Activated CD4-positive, alpha-beta T cell treated with anti-CD3 and anti-CD28 coated beads, Interleukin-2, amount 10 ng/mL, durations not matched to agents 7 days and 5 days (primary cell): Measurements from ENCODE around the gene BRWD1. TPM values are rescaled to one million over a fixed set of nuclear protein-coding genes. Genes with fewer than 3 reads are reported as not detected.
"Not testable (repeated sequence)": the region's sequence is repeated elsewhere in the genome, so short reads cannot be mapped to it uniquely, and the experiment has no call there.

Experiments
- CTCF ChIA-PET: fragments of 350-600 bp; sonication (Branson Sonifier 250); formaldehyde crosslinking; loops from one replicate; lab custom pipeline; 2021; ENCODE audit warnings: antibody characterized with exemption; lab: Charles Lee
- POLR2A ChIA-PET: fragments of 350-600 bp; sonication (Branson Sonifier 250); formaldehyde crosslinking; loops from one replicate; lab custom pipeline; 2021; ENCODE audit warnings: antibody characterized with exemption; lab: Charles Lee
- DNase-seq: peaks from one replicate; pipeline ENCODE4 v3.0.0-alpha.2; 2020
- H3K27ac Mint-ChIP-seq: one replicate; pipeline ENCODE4 v1.8.0; 2021; ENCODE audit warnings: mild to moderate bottlenecking, moderate library complexity, mixed read lengths
- H3K27me3 Mint-ChIP-seq: one replicate; pipeline ENCODE4 v1.8.0; 2021; ENCODE audit warnings: mixed read lengths
- H3K36me3 Mint-ChIP-seq: one replicate; pipeline ENCODE4 v1.8.0; 2021; ENCODE audit warnings: low read depth, mixed read lengths
- H3K4me1 Mint-ChIP-seq: one replicate; pipeline ENCODE4 v1.8.0; 2021; ENCODE audit warnings: mixed read lengths
- H3K4me3 Mint-ChIP-seq: one replicate; pipeline ENCODE4 v1.8.0; 2021; ENCODE audit warnings: mild to moderate bottlenecking, moderate library complexity, mixed read lengths
- H3K9me3 Mint-ChIP-seq: one replicate; pipeline ENCODE4 v1.8.0; 2021; ENCODE audit warnings: mixed read lengths
- total RNA-seq, 2 experiments: library from RNA; stranded (reverse); gene quantifications; one replicate each; pipeline ENCODE4 v1.2.3, GENCODE V29; 2021

The BRWD1 gene
- total RNA-seq, 2 experiments from 2014 or later = 33.0 to 34.4 TPM

DNA sequence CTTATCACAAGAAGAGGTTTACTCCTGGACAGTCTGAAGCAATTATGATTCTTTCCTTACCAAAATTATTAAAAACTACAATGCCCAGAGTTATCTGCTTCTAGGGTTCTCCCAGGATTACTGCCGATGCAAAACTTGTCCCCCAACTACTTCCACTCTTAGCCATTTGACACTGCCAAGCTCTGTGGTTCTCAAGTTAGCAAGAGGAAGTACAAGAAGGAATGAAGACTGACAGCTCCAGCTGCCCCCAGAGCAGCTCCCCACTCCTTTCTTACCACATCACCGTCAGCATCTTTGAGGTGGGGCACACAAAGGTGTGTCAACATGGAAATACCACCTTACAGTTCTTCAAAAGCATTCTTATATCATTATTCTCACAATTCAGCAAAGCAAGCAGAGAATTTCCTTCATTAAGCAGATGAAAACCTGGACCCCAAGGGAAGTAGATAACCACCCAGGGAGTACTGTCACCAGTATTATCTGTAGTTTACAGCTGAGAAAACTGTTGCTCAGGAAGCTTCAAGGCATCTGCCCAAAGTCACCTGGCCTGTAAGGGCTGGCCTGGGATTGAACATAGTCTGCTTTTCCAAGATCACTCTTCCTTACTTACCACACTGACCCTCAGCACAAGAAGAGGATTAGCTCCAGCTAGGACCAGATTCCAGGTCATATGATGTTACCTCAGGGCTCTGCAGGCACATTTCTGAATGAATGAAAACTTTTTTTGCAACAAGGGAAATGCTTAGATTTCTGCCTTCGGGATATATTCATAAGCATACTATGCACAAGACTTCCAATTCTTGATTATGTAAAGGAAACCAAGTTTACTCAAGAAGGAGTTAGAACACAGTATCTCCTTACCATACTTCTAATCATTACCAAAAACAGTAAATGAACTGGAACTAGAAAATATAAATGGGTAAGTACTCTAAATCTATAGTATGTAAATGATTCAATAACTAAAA, 139.4 kb downstream of the BRWD1 start:
- Mint-ChIP-seq H3K4me1 (peaks cover 14% of the 10 kb centered on the region), H3K27ac (peak overlapping the region; percentile 50), H3K4me3 (no peak overlapping the region), H3K36me3 (peaks cover 55% of the 10 kb centered on the region), H3K9me3 (no peaks in the 10 kb centered on the region), H3K27me3 (no peaks in the 10 kb centered on the region)
- POLR2A ChIA-PET = no interaction called here
- CTCF ChIA-PET = interaction anchor here (0.7 kb wide), 1 partner anchor 10 kb away, joined by 3 read pairs; no protein-coding TSS in a partner anchor
- DNase-seq = no peak

DNA sequence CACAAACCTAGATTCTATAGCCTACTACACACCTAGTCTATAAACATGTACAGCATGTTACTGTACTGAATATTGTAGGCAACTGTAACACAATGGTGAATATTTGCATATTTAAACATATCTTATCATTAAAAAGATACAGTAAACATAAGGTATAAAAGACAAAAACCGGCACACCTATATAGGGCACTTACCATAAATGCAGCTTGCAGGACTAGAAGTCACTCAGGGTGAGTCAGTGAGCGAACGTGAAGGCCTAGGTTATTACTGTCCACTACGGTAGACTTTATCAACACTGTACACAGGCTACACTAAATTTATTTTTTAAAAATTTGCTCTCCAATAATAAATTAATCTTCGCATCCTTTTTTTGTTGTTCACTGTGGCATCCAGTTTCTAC, 143.5 kb downstream of the BRWD1 start:
- H3K9me3 Mint-ChIP-seq = peaks cover 8% of the 10 kb centered on the region
- CTCF ChIA-PET = no interaction called here
- no peak overlapping the region for H3K4me3 Mint-ChIP-seq
- no peak overlapping the region for H3K27ac Mint-ChIP-seq
- H3K36me3 Mint-ChIP-seq = peaks cover 41% of the 10 kb centered on the region
- POLR2A ChIA-PET = no interaction called here
- H3K27me3 Mint-ChIP-seq = no peaks in the 10 kb centered on the region
- H3K4me1 Mint-ChIP-seq = peaks cover 1% of the 10 kb centered on the region
- no peak for DNase-seq

GRCh38 chr21:39168800-39169199, 144.6 kb downstream of the BRWD1 start:
- ChIA-PET POLR2A (no interaction called here), CTCF (interaction anchor here (0.8 kb wide), 1 partner anchor 8 kb away, joined by 3 read pairs; no protein-coding TSS in a partner anchor)
- H3K4me3 Mint-ChIP-seq = no peak overlapping the region

GRCh38 chr21:39164523-39164922, 148.9 kb downstream of the BRWD1 start:
- DNase-seq = no peak
- H3K27me3 Mint-ChIP-seq = peaks cover 5% of the 10 kb centered on the region
- CTCF ChIA-PET = no interaction called here
- H3K4me1 Mint-ChIP-seq = no peaks in the 10 kb centered on the region
- H3K9me3 Mint-ChIP-seq = peaks cover 19% of the 10 kb centered on the region
- H3K27ac Mint-ChIP-seq = no peak overlapping the region
- POLR2A ChIA-PET = interaction anchor here (0.7 kb wide), 1 partner anchor 13 kb away, joined by 3 read pairs; no protein-coding TSS in a partner anchor
- H3K36me3 Mint-ChIP-seq = peaks cover 9% of the 10 kb centered on the region
- H3K4me3 Mint-ChIP-seq = no peak overlapping the region

More at GRCh38 chr21:39168800-39169199, 144.6 kb downstream of the BRWD1 start:
- peaks cover 14% of the 10 kb centered on the region for H3K9me3 Mint-ChIP-seq
- no peak for DNase-seq
- H3K27me3 Mint-ChIP-seq = peaks cover under 1% of the 10 kb centered on the region
- H3K36me3 Mint-ChIP-seq = peaks cover 34% of the 10 kb centered on the region
- H3K4me1 Mint-ChIP-seq = no peaks in the 10 kb centered on the region
- no peak overlapping the region for H3K27ac Mint-ChIP-seq

GRCh38 chr21:39161064-39161463, 152.4 kb downstream of the BRWD1 start:
- no peak for DNase-seq
- H3K9me3 Mint-ChIP-seq = peaks cover 19% of the 10 kb centered on the region
- ChIA-PET CTCF (no interaction called here), POLR2A (no interaction called here)
- H3K4me1 Mint-ChIP-seq = no peaks in the 10 kb centered on the region
- no peak overlapping the region for H3K4me3 Mint-ChIP-seq
- peaks cover 5% of the 10 kb centered on the region for H3K27me3 Mint-ChIP-seq
- H3K36me3 Mint-ChIP-seq = no peaks in the 10 kb centered on the region
- H3K27ac Mint-ChIP-seq = no peak overlapping the region

DNA sequence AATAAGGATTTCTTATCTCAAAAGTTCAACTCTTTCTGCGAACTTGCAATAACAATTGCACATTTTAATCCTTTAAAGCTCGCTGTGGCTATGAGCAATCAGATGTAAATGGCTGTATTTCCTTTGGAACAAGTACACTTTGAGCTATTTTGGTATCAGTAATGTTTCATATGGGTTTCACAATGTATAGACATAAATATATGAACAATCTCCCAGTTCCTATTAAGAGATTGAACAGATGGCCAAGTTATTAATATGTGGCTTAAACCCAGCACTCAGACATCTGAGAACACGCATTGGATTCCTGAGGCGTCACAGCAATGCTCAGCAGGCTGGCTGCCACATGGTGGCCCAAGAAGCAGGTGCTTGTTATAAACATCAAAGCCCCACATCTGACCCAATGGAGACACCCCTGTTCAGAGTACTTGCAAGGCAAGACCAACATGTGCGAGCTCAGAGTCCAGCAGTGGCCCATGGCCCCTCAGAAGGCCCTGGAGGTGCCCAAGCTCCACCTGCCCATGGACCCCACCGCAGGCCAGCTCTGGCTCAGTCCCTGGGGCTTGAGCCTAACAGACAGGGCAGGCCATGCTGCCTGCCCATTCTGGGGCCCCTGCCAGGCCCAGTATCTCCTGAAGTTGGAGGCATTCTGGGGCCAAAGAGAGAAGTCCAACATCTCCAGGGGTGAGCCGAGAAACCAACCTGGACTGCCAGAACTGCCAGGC, 153.9 kb downstream of the BRWD1 start:
- H3K9me3 Mint-ChIP-seq = peaks cover 8% of the 10 kb centered on the region
- H3K4me3 Mint-ChIP-seq = no peak overlapping the region
- H3K4me1 Mint-ChIP-seq = no peaks in the 10 kb centered on the region
- peaks cover 5% of the 10 kb centered on the region for H3K27me3 Mint-ChIP-seq
- DNase-seq = no peak
- ChIA-PET CTCF (no interaction called here), POLR2A (no interaction called here)
- no peak overlapping the region for H3K27ac Mint-ChIP-seq
- no peaks in the 10 kb centered on the region for H3K36me3 Mint-ChIP-seq

- H3K27me3 Mint-ChIP-seq, DNase-seq, H3K4me1 Mint-ChIP-seq, H3K9me3 Mint-ChIP-seq, H3K27ac Mint-ChIP-seq, POLR2A ChIA-PET, H3K4me3 Mint-ChIP-seq, CTCF ChIA-PET, H3K36me3 Mint-ChIP-seq: not testable (repeated sequence)
Observed at GRCh38 chr21:39157241-39157640, 156.2 kb downstream of the BRWD1 start.

- Mint-ChIP-seq H3K9me3 (no peaks in the 10 kb centered on the region), H3K4me3 (no peak overlapping the region), H3K27me3 (no peaks in the 10 kb centered on the region), H3K36me3 (no peaks in the 10 kb centered on the region), H3K4me1 (no peaks in the 10 kb centered on the region), H3K27ac (no peak overlapping the region)
- CTCF ChIA-PET = no interaction called here
- POLR2A ChIA-PET = no interaction called here
- DNase-seq = no peak
Observed at GRCh38 chr21:39156024-39156423, 157.4 kb downstream of the BRWD1 start.

GRCh38 chr21:39155578-39155977, 157.9 kb downstream of the BRWD1 start:
- no peak for DNase-seq
- no peak overlapping the region for H3K4me3 Mint-ChIP-seq
- CTCF ChIA-PET = no interaction called here
- no peaks in the 10 kb centered on the region for H3K9me3 Mint-ChIP-seq
- no peak overlapping the region for H3K27ac Mint-ChIP-seq
- POLR2A ChIA-PET = no interaction called here
- H3K36me3 Mint-ChIP-seq = no peaks in the 10 kb centered on the region
- no peaks in the 10 kb centered on the region for H3K4me1 Mint-ChIP-seq
- no peaks in the 10 kb centered on the region for H3K27me3 Mint-ChIP-seq

- H3K4me3 Mint-ChIP-seq = no peak overlapping the region
- no peaks in the 10 kb centered on the region for H3K4me1 Mint-ChIP-seq
- H3K9me3 Mint-ChIP-seq = no peaks in the 10 kb centered on the region
- no peaks in the 10 kb centered on the region for H3K36me3 Mint-ChIP-seq
- no peak for DNase-seq
- H3K27ac Mint-ChIP-seq = no peak overlapping the region
- CTCF ChIA-PET = no interaction called here
- POLR2A ChIA-PET = no interaction called here
- no peaks in the 10 kb centered on the region for H3K27me3 Mint-ChIP-seq
Observed at GRCh38 chr21:39153842-39154241, 159.6 kb downstream of the BRWD1 start.

- no peaks in the 10 kb centered on the region for H3K36me3 Mint-ChIP-seq
- ChIA-PET POLR2A (no interaction called here), CTCF (no interaction called here)
- H3K9me3 Mint-ChIP-seq = no peaks in the 10 kb centered on the region
- DNase-seq = no peak
- H3K4me1 Mint-ChIP-seq = no peaks in the 10 kb centered on the region
- H3K4me3 Mint-ChIP-seq = no peak overlapping the region
- H3K27ac Mint-ChIP-seq = no peak overlapping the region
- H3K27me3 Mint-ChIP-seq = peaks cover 2% of the 10 kb centered on the region
Observed at GRCh38 chr21:39153373-39153772, 160.1 kb downstream of the BRWD1 start.

DNA sequence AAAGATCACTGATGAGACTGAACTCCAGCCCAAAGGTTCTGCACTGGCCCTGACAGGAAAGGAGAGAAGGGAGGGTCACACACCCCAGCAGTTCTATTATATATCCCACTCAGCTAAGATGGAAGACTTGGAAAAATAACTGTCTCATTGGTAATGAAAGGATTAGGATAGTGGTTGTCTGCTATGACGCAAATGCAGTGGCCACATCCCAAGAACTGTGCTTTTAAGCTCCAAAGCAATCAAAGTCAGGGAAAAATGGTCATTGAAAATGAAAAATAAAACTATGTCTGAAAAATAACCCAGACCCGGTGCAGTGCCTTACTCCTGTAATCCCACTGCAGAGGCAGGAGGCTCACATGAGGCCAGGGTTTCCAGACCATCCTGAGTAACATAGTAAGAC, 161.2 kb downstream of the BRWD1 start:
- Mint-ChIP-seq H3K4me1 (no peaks in the 10 kb centered on the region), H3K4me3 (no peak overlapping the region), H3K27ac (no peak overlapping the region), H3K9me3 (no peaks in the 10 kb centered on the region), H3K27me3 (peaks cover 2% of the 10 kb centered on the region), H3K36me3 (no peaks in the 10 kb centered on the region)
- no peak for DNase-seq
- ChIA-PET CTCF (no interaction called here), POLR2A (no interaction called here)

- H3K4me1 Mint-ChIP-seq = no peaks in the 10 kb centered on the region
- POLR2A ChIA-PET = no interaction called here
Observed at GRCh38 chr21:39150877-39151276, 162.6 kb downstream of the BRWD1 start.

More at GRCh38 chr21:39150877-39151276, 162.6 kb downstream of the BRWD1 start:
- CTCF ChIA-PET = interaction anchor here (0.6 to 1.6 kb wide), 2 partner anchors 26 to 652 kb away, joined by 3 read pairs; no protein-coding TSS in a partner anchor
- no peaks in the 10 kb centered on the region for H3K9me3 Mint-ChIP-seq
- no peaks in the 10 kb centered on the region for H3K36me3 Mint-ChIP-seq
- H3K27me3 Mint-ChIP-seq = peaks cover 2% of the 10 kb centered on the region
- DNase-seq = no peak
- H3K4me3 Mint-ChIP-seq = no peak overlapping the region
- no peak overlapping the region for H3K27ac Mint-ChIP-seq
